K562 (cell line): ENCODE results near the gene LTBR.

Source experiments
- CREM ChIP-seq: IDR thresholded peaks from 2 replicates; pipeline ENCODE4 v1.6.1; 2014; ENCODE audit warnings: antibody characterized with exemption, low read depth
- ESRRA ChIP-seq: fragments of 450-650 bp; IDR thresholded peaks from 2 replicates; pipeline ENCODE4 v1.6.1; 2014; ENCODE audit warnings: low read depth, mild to moderate bottlenecking, moderate library complexity, borderline replicate concordance
- GTF2F1 ChIP-seq: IDR thresholded peaks from 2 replicates; pipeline ENCODE4 v1.6.1; 2011; ENCODE audit warnings: low read depth, low read length, improper control_type of control experiment
- SIX5 ChIP-seq, 2 experiments: IDR thresholded peaks; 2 replicates each; pipeline ENCODE4 v1.6.1; 2011; ENCODE audit warnings: low read length in 2 of 2, borderline replicate concordance in 1 of 2, low read depth in 1 of 2, mild to moderate bottlenecking in 1 of 2, moderate library complexity in 1 of 2; ENCODE audit not compliant: insufficient read depth in 1 of 2
- SP1 ChIP-seq: sonication (generic); formaldehyde crosslinking; IDR thresholded peaks from 2 replicates; pipeline ENCODE4 v1.8.1; 2022; ENCODE audit warnings: mild to moderate bottlenecking, missing genetic modification reagents
- STAT5B ChIP-seq: fragments of 250-450 bp; sonication (Bioruptor Pico); IDR thresholded peaks from 2 replicates; pipeline ENCODE4 v1.8.0; 2021; ENCODE audit warnings: mild to moderate bottlenecking, inconsistent platforms
- TCF7L2 ChIP-seq: fragments of 150-350 bp; IDR thresholded peaks from 2 replicates; pipeline ENCODE4 v1.6.1; 2016; ENCODE audit warnings: low read depth, mild to moderate bottlenecking, low read length, moderate library complexity

DNA sequence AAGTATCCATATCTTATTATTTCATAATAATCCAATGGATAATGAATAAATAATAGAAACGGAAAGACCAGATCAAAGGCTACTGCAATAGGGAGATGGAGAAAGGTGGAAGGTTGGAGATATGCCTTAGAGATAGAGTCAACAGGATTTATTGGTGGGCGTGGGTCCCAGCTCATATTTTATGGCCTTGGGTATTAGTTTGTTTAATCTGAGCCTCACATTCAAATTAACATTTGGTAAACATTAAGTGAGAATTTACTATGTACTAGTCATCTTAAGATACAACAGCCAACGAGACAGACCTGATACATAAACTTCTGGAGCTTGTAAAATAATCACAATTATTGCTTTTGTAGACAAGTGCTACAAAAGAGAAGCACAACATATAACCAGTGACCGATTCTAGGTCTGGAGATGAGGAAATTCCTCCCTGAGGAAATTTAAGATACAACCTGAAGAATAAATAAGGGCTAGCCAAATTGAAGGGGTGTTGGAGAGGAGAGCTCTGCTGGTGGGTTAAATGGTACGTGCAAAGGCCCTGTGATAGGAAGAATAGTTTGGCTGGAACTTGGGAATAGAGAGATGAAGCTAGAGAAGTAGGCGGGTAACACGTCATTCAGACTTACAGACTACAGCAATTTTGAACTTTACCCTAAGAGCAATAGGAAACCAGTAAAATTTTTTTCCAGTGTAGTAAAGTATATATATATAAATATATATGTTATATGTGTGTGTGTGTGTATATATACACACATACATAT lies 16.1 kb downstream of the LTBR start:
- TF ChIP-seq SP1 (CRISPR knock-in tag) (no peak), STAT5B (CRISPR knock-in tag) (no peak), CREM (no peak), ESRRA (no peak), GTF2F1 (no peak), SIX5 (IDR thresholded peaks at IDR 0.05; ENCODE audit: borderline replicate concordance in 1 of 2, insufficient read depth in 1 of 2, low read depth in 1 of 2, low read length in 2 of 2) (no peak), TCF7L2 (no peak)
